A673 (cell line): Measurements from ENCODE around the gene COQ8B.

Experiments
- EZH2 ChIP-seq: fragments of 200-600 bp; sonication (generic); IDR thresholded peaks from 2 replicates; pipeline ENCODE4 v1.6.1; 2017; ENCODE audit warnings: borderline replicate concordance, low read depth, mild to moderate bottlenecking, mixed read lengths, antibody characterized with exemption, low read length; ENCODE audit not compliant: poor library complexity, severe bottlenecking
- TF ChIP-seq, protein P1 (sequence below): fragments of 300-800, 200-600 bp; sonication (generic); conservative IDR thresholded peaks from 2 replicates; pipeline ENCODE4 v1.5.1; 2017; ENCODE audit warnings: low read depth, mild to moderate bottlenecking, antibody characterized with exemption, low read length, moderate library complexity, mixed read lengths

- TF ChIP-seq, protein P1, sequence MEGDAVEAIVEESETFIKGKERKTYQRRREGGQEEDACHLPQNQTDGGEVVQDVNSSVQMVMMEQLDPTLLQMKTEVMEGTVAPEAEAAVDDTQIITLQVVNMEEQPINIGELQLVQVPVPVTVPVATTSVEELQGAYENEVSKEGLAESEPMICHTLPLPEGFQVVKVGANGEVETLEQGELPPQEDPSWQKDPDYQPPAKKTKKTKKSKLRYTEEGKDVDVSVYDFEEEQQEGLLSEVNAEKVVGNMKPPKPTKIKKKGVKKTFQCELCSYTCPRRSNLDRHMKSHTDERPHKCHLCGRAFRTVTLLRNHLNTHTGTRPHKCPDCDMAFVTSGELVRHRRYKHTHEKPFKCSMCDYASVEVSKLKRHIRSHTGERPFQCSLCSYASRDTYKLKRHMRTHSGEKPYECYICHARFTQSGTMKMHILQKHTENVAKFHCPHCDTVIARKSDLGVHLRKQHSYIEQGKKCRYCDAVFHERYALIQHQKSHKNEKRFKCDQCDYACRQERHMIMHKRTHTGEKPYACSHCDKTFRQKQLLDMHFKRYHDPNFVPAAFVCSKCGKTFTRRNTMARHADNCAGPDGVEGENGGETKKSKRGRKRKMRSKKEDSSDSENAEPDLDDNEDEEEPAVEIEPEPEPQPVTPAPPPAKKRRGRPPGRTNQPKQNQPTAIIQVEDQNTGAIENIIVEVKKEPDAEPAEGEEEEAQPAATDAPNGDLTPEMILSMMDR, result no peak
- TF ChIP-seq EZH2, result no peak
Observed at GRCh38 chr19:40723661-40724254, 7.1 kb upstream of the COQ8B start.
